GM21786 (cell line): ENCODE results near the gene AUH.
A peak's percentile ranks its signal among the peaks of the same experiment; 100 is the strongest.

Source experiments
- ATAC-seq: cut with Tn5 transposase; IDR thresholded peaks from one replicate; pipeline ENCODE4 v1.9.1; 2021; ENCODE audit not compliant: unreplicated experiment

AUH gene

DNA sequence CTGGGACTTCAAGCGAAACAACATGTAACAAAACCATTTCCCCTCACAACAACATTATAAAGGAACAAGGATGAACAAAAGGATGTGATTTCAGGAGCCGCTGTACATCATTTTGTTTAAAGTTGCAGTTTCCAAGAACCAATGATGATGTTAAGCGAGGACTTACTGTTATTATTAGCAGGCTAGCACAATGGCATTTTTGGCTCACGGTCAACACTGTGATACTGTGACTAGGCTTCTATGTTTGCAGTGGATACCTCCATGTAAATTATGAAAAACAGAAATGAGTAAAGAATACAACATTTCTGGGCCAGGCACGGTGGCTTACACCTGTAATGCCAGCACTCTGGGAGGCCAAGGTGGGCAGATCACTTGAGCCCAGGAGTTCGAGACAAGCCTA is 113.0 kb downstream of the AUH start:
- no peak for ATAC-seq

DNA sequence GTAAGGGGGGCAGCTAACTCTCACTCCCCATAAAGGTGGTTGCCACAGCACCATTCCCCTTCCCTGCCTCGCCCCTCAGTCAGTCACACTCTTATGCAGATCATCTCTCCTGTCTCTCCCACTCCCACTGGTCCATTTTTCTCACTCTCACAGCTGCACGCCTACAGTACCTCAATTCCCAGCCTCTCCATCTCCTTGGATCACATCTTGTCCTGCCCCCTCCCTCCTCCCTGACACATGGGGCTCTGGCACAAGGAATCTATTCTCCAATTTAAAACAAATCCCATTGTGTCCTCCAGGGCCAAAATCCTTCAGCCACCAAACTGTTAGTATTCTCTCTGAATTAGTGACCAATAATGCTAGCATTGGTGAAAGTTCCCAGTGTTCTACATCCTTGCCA is 114.4 kb downstream of the AUH start:
- no peak for ATAC-seq

DNA sequence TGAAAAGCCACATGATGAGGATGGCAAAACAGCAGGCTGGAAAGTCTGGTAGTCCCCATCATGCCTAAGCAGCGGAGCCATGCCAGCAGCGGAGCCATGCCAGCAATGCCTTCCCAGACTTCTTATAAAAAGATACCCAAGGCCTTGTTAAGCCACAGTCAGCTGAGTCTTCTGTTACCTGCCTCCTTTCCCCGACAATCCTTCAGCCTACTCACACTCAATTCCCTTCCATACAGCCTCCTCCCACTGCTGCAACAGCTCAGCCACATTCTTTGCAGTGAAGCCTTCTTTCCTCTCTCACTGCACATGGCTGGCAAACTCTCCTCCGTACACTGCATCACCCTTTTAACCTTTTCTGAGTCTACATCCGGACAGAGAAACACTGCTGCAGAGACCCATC is 114.9 kb downstream of the AUH start:
- ATAC-seq = no peak

DNA sequence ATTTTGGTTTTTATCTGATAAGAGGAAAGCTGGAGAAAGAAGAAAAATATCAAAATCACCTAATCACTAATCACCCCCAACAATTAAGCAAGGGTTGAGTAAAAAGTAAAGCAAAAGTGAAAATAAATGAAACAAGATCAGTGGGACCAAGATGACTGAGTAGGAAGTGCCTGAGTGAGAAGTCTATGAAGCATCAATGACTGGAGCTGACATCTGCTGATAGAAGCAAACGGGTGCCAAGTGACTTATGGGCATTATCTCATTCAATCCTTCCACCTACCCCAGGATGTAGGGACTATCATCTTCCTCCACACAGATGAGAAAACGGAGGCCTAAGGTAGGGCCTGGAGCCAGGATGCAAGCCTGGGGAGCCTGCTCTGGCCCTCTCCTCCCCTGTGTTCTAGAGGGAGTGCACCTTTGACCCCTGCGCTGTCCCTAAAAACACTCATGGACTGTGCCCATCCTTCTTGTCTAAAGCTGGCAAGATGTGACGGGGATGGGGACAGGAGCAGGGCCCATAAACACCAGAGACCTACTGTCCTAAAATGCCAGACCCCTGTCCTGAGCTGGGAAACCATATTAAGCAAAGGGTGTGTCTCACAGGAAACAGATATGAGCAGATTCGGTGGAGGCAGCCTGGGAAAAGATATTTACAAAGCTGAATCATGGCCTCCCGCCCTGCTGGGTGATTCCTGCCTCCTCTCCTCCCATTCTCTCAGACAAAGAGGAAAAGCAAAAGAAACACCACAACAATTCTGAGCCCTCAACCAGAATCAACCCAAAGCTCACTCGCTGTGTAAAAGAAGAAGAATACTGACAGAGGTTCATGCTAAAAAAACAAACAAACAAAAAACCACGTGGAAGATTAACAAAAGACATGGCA is 116.0 kb downstream of the AUH start:
- ATAC-seq = no peak

DNA sequence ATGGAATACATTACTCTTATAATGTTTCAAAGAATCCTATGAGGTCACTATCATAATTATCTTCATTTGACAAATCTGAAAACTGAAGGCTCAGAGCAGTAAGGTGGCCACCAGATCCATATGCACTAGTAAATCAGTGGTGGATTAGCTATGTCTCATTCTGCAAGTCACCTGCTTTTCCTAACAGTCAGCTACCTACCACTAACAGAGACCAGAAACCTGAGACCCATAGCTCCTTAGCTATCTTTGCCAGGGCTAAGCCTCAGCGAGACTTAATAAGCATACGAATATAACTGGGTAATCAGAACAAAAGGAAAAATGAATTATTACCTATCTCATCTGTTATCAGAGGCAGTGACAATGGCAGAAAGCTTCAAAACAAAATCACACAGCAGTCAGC is 118.7 kb downstream of the AUH start:
- ATAC-seq = no peak

DNA sequence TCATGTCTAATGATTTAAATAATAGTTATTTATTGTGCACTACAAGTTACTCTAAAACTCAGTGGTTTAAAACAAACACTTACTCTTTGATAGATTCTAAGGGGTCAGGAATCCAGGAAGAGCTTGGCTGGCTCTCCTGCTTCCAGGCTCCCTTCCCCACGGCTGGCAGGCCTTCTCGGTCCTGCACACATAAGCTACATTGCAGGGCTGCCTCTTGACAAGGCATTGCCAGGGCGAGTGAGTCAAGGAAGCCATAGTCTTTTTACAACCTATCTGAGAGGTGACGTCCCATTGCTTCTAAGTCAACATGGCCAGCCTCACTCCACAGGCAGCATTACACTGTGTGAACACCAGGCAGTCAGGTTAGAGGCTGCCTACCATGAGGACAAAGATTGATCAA is 119.8 kb downstream of the AUH start:
- ATAC-seq = no peak

DNA sequence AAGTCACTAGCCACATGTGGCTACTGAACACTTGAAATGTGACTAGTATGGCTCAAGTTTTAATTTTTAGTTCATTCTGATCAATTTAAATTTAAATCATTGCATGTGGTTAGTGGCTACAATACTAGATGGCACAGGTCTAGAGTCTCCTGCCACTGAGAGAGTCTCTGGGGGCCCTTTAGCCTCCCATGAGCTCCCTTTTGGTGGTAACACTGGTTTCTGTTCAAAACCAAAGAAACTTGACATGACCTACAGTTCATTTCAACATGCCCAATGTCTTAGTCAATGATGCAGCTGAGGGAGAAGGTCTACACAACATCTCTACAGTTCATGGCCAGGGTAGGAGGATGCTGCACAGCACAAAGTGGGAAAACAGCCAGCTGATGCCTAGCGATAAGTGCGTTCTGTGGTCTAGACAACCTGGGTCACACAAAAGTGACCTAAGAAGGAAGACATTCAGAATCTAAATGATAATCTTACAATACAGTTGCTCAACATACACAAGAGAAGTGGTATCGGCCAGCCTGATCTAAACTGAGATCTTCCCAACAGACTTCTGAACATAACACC is 121.0 kb downstream of the AUH start:
- ATAC-seq = no peak

DNA sequence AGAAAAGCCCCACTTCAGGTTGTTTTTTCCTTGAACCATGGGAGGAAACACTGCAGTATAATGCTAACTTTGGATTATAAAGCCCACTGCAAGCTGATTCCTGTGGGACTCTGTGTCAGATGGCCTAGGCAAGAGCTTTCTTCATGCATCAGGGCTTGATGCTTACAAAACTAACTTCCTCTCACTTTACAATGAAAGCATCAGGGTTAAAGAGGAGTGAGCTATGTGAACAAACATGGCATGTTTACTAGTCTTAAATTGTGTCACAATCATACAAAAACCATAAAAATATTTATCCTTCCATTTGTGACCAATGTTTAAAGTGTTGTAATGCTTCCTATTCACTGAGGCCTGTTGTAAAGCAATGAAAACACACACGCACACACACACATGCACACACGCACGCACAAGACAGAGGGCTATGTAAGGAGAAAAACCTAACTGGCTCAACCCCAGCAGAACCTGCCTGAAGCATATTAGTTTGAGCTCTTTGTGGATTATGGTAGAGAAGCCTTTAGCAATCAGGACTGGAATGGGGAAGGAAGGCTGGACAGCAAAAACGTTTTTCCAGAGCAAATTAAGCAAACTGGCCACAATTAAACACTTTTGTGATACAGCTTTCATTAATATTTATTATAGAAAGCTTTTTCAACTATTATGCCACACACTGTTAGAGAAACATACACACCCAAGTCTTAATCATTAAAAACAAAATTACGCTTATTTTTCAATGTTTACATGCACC is 122.2 kb downstream of the AUH start:
- ATAC-seq = no peak

DNA sequence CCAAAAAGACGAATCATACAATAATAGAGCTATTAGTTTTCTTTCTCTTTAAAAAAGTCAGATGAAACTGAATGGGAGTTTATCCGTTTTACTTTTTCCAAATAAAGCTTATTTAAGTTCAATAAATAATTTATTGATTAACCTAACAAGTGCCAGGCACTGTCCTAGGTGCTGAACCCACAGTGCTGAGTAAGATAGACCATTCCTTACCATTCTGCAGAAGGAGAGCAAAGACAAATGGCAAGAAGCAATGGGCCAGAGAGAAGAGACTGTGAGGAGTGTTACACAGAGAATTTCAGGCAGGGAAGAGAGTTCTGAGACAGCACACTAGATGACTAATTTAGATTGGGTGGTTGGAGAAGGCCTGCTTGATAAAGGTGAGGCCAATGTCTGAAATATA is 127.2 kb downstream of the AUH start:
- ATAC-seq = no peak

DNA sequence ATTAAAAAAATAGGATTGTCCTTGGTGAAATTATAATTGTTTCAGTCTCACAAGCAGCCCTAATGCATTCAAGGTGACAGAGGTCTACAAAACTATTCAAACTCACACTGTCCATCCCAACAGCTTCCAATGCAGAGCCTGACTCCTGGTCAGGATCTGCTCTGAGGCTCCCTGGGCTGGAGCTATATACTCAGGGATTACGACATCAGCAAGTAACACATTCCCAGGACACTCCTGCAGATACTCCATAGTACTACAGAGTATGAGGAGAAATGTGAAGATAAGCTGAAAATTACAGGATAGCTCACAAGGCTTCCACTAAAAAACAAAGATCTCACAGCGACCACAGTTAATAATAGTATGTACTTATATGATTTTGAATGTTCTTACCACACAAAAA is 130.1 kb downstream of the AUH start:
- ATAC-seq = no peak

DNA sequence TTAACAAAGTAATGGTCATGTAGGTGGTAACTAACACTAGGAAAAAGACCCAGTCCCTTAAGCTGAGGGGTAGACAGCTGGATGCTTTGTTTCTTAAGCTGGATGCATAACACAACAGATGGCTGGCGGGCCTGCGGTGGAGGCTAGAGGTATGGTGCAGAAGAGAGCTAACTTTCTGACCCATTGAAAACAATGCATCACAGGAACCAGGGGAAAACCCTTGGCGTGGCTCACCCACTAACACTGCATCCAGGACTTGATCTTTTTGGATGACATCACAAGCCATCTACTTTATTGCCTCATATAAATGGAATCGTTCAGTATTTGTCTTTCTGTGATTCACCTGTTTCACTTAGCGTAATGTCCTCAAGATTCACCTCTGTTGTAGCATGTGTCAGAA is 138.7 kb downstream of the AUH start:
- ATAC-seq = no peak

DNA sequence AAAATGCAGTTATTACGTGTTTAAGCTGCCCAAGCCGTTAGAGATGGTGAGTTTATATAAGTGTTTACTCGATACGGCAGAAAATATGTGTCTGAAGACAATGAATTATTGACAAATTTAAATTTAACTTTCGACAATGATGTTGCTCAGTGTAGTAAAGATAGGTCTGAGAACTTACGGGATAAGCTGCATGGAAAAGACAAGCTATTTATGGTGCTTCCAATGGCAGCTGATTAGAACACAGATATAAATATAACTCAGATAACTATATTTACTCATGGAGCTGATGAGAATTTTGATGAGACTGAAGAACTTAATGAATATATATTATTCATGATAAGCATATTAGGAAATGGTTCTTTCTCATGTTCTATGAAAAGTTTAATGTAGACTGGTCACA is 139.3 kb downstream of the AUH start:
- ATAC-seq = no peak

DNA sequence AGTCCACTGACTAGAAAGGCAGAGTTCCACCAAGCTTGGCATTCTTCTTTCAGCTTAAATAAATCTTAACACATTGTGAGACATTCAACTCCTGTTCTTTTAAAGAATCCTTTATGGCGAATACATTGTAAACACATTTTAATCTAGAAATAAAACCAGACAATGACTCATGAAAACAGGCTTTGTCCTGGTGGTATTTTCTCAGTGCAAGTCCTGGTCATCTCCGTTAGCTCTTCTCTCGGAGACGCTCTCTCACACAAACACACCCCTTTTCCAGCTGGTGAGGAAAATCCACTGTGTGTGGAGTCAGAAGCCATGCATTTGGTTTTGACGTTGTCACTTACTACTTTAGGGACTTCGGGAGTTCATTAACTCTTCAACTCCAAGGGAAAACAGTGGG is 140.4 kb downstream of the AUH start:
- no peak for ATAC-seq

DNA sequence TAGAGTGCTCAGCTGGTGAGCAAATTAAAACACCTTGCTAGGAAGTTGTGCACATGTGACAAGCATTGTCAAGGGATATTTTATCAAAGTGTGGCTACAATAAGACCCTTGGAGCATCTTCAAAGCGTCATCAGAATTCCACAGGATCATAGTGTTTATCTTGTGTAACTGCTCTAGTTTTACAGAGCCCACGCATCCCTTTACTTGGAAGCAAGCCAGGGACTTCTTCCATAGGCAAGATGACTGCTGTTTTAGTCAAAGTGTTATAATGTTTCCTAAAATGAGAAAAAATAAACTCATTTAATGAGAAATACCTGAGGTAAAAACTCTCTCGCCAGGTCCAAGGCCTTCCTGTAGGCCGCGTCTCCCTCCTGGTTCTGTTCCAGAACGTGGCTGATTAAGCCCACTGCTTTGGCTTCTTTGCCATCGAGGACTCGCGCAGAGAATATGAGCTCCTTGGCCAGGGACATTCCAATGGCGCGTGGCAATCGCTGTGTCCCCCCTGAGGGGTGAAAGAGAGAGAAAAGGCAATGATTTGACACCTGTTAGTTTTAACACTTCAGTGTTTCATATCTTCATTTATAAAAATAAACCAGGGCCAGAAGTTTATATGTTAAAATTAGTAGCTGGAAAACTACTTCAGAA is 141.1 kb downstream of the AUH start:
- ATAC-seq = no peak

DNA sequence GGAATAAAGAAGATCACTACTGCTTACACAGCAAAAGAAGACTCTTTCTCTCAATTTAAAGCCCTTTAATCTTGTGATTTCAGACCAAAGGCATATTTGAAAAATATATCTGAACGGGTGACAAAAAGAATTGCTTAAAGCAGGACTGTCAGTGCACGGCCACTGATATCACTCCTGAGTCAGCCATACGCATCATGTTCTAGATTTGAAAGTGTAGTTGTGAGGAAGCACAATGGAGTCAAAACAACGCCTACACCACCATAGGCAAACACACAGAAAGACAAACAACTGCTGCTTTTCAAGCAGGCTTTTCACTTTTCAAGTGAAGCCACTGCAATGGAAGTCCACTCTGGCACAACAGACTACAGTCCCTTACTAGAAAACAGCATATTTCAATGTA is 141.7 kb downstream of the AUH start:
- ATAC-seq = no peak

DNA sequence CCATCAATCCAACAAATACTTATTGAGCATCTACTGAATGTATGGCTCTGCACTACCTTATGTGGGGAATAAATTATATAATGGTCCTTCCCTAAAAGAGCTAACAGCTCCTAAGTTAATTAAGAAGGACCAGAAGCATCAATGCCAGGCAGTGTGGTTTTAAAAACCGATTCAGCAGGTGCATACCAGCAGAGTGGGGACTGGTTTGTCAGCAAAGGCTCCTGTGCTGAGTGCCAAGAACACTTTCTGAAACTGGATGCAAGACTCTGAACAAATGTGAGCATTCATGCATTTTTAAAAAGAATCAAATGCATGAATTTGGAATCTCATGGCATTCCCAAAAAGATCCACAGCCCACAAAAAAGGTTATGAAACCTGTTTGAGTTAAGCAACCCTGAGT is 142.2 kb downstream of the AUH start:
- no peak for ATAC-seq

DNA sequence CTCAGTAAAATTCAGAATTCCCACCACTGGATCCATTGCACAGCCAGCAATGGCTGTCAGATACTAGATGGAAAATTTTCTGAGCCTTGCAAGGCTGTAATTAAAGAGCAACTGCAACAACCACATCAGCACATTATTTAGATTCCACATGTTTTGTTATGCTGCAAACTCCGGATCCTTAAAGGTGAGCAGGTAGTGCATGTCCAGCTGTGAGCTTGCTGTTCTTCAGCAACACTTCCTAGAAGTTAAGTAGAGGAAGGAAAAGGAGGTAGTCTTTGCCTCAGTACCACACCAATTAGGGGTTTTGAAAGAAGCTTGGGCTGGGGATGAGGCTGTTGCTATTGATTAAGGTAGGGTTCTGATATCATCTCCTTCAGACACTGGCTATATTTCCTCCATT is 144.3 kb downstream of the AUH start:
- no peak for ATAC-seq

DNA sequence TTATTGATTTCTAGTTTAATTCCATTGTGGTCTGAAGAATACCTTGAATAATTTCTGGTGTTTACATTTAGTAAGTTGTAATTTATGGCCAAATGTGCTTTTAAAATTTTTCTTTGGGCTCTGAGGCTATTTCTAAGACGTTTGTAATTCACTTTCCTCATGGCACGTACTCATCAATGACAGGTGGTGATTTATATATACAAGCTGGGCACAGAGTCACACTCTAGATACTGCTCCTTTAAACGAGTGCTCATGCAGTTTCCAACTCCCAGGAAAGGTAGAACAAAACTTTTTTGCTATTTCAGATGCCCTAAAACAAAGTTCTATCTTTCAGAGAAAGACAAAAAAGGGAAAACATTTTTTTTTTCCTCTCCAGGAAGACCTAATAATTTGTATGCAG is 146.9 kb downstream of the AUH start:
- no peak for ATAC-seq

DNA sequence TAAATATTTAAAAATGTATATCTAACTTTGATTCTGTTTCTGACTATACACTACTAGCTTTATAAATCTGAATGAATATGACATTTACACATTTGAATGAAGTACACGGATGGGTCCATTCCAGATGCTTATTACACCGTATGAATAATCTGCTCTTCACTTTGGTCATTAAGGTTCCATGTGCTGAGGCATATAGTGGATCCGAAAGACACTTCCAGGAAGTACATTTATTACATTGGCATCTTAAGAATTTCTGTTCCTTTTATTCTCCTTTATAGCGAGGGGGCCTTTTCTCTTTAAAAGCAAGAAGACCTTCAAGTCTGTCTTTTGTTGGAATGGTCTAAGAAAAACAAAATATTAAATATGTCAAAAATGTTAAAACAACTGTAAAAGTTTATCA is 147.6 kb downstream of the AUH start:
- no peak for ATAC-seq

DNA sequence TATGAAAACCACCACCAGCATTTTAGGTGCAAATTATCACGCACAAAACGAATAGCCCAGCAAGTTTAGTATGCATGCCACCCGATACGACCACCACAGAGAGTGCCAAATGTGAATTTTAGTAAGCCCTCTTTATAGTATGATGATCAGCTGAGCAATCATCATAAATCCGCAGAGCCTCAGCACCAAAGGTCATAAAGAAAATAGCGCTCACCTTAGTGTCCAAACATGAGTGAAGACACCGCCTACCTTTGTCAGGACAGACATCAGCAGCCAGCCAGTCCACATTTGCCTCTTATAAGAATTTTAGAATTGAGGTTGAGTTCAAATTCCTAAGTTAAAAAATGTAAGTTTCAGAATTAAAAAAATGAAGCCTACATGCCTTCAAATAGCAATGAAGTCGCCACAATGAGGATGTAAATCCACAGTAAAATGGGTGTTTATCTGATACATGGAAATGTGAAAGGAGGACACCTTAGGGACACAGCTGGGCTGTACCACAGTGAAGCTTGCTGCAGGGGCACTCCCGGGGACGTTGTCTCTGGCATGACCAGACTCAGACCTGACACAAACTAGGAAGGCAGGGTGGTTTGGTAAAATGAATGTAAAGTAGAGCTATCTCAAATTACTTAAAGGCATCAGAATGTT is 149.0 kb downstream of the AUH start:
- ATAC-seq = no peak

DNA sequence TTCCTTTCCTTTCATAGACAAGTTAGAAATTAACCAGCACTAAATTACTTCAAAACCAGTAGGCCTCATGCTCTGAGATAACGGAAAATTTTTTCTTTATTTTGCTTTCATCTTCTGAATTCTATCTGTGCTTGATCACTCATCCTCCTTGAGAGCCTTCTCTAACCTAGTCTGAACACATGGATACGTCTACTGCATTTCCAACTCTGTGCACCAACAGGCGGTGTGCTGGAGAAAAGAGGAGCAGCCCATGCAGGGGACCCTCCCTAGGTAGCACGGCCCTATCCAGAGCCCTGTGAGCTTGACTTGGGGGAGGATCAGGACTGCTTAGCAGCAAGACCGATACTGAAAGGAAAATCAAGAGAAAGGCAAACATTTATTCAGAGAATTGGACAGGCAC is 149.8 kb downstream of the AUH start:
- ATAC-seq = peak; percentile 39
